HepG2 (cell line): ENCODE results near the gene CES5A.

Source experiments
- EP300 ChIP-seq, 3 experiments: sonication (generic) in 1 of 3; formaldehyde crosslinking in 1 of 3; IDR thresholded peaks; 2 replicates each; pipeline versions ENCODE4 v1.5.1 to v1.6.1; 2011 to 2020; ENCODE audit warnings: low read depth in 2 of 3, low read length in 2 of 3, borderline replicate concordance in 1 of 3, improper control_type of control experiment in 1 of 3, mild to moderate bottlenecking in 1 of 3, missing genetic modification reagents in 1 of 3, moderate library complexity in 1 of 3
- JUND ChIP-seq: sonication (generic); formaldehyde crosslinking; IDR thresholded peaks from 2 replicates; pipeline ENCODE4 v1.8.0; 2022; ENCODE audit warnings: mild to moderate bottlenecking, missing genetic modification reagents
- POLR2A ChIP-seq, 2 experiments: IDR thresholded peaks; 2 replicates each; pipeline ENCODE4 v1.6.1; 2011; ENCODE audit warnings: low read depth in 2 of 2, low read length in 2 of 2, mild to moderate bottlenecking in 1 of 2, moderate library complexity in 1 of 2; ENCODE audit not compliant: insufficient read depth in 1 of 2
- POLR2AphosphoS2 ChIP-seq: IDR thresholded peaks from 2 replicates; pipeline ENCODE4 v1.6.1; 2011; ENCODE audit warnings: low read depth, low read length, improper control_type of control experiment
- POLR2AphosphoS5 ChIP-seq: IDR thresholded peaks from 2 replicates; pipeline ENCODE4 v1.6.1; 2012; ENCODE audit warnings: low read depth, low read length
- RFX5 ChIP-seq: IDR thresholded peaks from 2 replicates; pipeline ENCODE4 v1.6.1; 2011; ENCODE audit warnings: low read depth, low read length, improper control_type of control experiment
- RXRA ChIP-seq: sonication (generic); formaldehyde crosslinking; IDR thresholded peaks from 2 replicates; pipeline ENCODE4 v1.5.1; 2020; ENCODE audit warnings: missing genetic modification reagents
- STAG1 ChIP-seq: sonication (generic); formaldehyde crosslinking; IDR thresholded peaks from 2 replicates; pipeline ENCODE4 v1.4.0; 2020; ENCODE audit warnings: missing genetic modification reagents
- TGIF2 ChIP-seq: IDR thresholded peaks from 2 replicates; pipeline ENCODE4 v1.6.1; 2016; ENCODE audit warnings: control low read depth, missing compliant biosample characterization
- YY1 ChIP-seq: IDR thresholded peaks from 2 replicates; pipeline ENCODE4 v1.6.1; 2011; ENCODE audit warnings: low read length, low read depth, moderate library complexity, mild to moderate bottlenecking; ENCODE audit not compliant: insufficient read depth, insufficient replicate concordance
- ZFAT ChIP-seq: sonication (generic); formaldehyde crosslinking; conservative IDR thresholded peaks from 2 replicates; pipeline ENCODE4 v1.8.1; 2023; ENCODE audit warnings: missing genetic modification reagents, inconsistent platforms
- ZNF274 ChIP-seq: sonication (generic); formaldehyde crosslinking; IDR thresholded peaks from 2 replicates; pipeline ENCODE4 v1.5.1; 2020; ENCODE audit warnings: mild to moderate bottlenecking, missing genetic modification reagents
- ZNF740 ChIP-seq: sonication (generic); formaldehyde crosslinking; IDR thresholded peaks from 2 replicates; pipeline ENCODE4 v1.4.0; 2020; ENCODE audit warnings: missing genetic modification reagents
- TF ChIP-seq, protein P1 (sequence below): sonication (generic); formaldehyde crosslinking; IDR thresholded peaks from 2 replicates; pipeline ENCODE4 v1.5.0; 2020; ENCODE audit warnings: mild to moderate bottlenecking, missing genetic modification reagents, moderate library complexity

DNA sequence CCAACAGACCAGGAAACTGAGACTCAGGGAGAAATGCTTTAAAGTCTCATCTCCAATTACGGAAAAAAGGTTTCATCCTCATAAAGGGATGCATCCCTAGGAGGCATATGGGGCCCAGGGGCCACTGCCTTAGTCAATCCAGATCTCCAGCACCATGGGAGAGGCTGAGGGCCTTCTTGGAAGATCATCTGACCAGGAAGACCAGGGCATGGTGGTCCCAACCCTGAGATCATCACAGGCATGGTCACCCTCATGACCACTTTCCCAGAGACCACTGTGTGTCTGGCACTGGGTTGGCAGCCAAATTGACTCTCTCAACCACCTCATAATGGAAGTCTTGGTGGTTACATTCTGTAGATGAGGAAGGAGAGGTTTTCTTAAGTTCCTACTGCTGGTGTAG is 23.4 kb upstream of the CES5A start:
- TF ChIP-seq YY1 (no peak), TGIF2 (CRISPR knock-in tag) (no peak), STAG1 (CRISPR knock-in tag) (no peak), POLR2A (IDR thresholded peaks at IDR 0.05; ENCODE audit: insufficient read depth in 1 of 2, low read depth in 2 of 2, low read length in 2 of 2) (no peak), RXRA (CRISPR knock-in tag) (no peak), ZNF274 (no peak), ZFAT (CRISPR knock-in tag) (no peak), EP300 (IDR thresholded peaks at IDR 0.05; ENCODE audit: low read depth in 2 of 2, low read length in 2 of 2) (no peak), EP300 (CRISPR knock-in tag; IDR thresholded peaks at IDR 0.05; ENCODE audit: borderline replicate concordance) (no peak), ZNF740 (CRISPR knock-in tag) (no peak), JUND (CRISPR knock-in tag) (no peak), POLR2AphosphoS5 (no peak), RFX5 (no peak), POLR2AphosphoS2 (no peak)
- TF ChIP-seq, protein P1, sequence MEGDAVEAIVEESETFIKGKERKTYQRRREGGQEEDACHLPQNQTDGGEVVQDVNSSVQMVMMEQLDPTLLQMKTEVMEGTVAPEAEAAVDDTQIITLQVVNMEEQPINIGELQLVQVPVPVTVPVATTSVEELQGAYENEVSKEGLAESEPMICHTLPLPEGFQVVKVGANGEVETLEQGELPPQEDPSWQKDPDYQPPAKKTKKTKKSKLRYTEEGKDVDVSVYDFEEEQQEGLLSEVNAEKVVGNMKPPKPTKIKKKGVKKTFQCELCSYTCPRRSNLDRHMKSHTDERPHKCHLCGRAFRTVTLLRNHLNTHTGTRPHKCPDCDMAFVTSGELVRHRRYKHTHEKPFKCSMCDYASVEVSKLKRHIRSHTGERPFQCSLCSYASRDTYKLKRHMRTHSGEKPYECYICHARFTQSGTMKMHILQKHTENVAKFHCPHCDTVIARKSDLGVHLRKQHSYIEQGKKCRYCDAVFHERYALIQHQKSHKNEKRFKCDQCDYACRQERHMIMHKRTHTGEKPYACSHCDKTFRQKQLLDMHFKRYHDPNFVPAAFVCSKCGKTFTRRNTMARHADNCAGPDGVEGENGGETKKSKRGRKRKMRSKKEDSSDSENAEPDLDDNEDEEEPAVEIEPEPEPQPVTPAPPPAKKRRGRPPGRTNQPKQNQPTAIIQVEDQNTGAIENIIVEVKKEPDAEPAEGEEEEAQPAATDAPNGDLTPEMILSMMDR = no peak
